ENCODE results near the gene MGAT4D.
A peak's percentile ranks its signal among the peaks of the same experiment; 100 is the strongest.
"Not testable (repeated sequence)": the region's sequence is repeated elsewhere in the genome, so short reads cannot be mapped to it uniquely, and the experiment has no call there.

The MGAT4D gene

GRCh38 chr4:140439644-140440142, 58.4 kb downstream of the MGAT4D start:
- no peak for DNase-seq (ENCODE audit: low read depth in 2 of 2)

- no peak for DNase-seq (ENCODE audit: low read depth in 2 of 2)
Observed at GRCh38 chr4:140427919-140428471, 70.1 kb downstream of the MGAT4D start.

GRCh38 chr4:140427106-140427918, 70.8 kb downstream of the MGAT4D start, which contains the start of gene CLGN:
Gene CLGN (minus strand): TSS chr4:140427648. CDS start chr4:140413078, 14,570 bp downstream.
- DNase-seq (ENCODE audit: low read depth in 2 of 2) = peak; percentile 11 to 46

- no peak for DNase-seq (ENCODE audit: low read depth in 2 of 2)
Observed at GRCh38 chr4:140426610-140427105, 71.4 kb downstream of the MGAT4D start.

GRCh38 chr4:140423106-140423505, 75.0 kb downstream of the MGAT4D start:
- no peak for DNase-seq (ENCODE audit: low read depth in 2 of 2)

- not testable (repeated sequence) for DNase-seq (ENCODE audit: low read depth in 2 of 2)
Observed at GRCh38 chr4:140413130-140413969, 84.7 kb downstream of the MGAT4D start.

- DNase-seq (ENCODE audit: low read depth in 2 of 2) = no peak
Observed at GRCh38 chr4:140408974-140409373, 89.1 kb downstream of the MGAT4D start.

GRCh38 chr4:140406292-140406691, 91.8 kb downstream of the MGAT4D start:
- no peak for DNase-seq (ENCODE audit: low read depth in 2 of 2)

- no peak for DNase-seq (ENCODE audit: low read depth in 2 of 2)
Observed at GRCh38 chr4:140400111-140400510, 98.0 kb downstream of the MGAT4D start.

GRCh38 chr4:140395668-140396067, 102.4 kb downstream of the MGAT4D start:
- no peak for DNase-seq (ENCODE audit: low read depth in 2 of 2)

All from stimulated activated CD4-positive, alpha-beta T cell treated with anti-CD3 and anti-CD28 coated beads, Interleukin-1b, Interleukin-23, amount 100 ng/mL, for 4 hours (primary cell).